Amniotic epithelial cell (primary cell): ENCODE measurements around the gene TMEM52.
"Not testable (repeated sequence)": the region's sequence is repeated elsewhere in the genome, so short reads cannot be mapped to it uniquely, and the experiment has no call there.

Source experiments
- DNase-seq: peaks from one replicate; pipeline ENCODE4 v3.0.0-alpha.2; 2010; ENCODE audit warnings: low read depth

TMEM52 gene

GRCh38 chr1:1946540-1946939, 27.5 kb upstream of the TMEM52 start:
- DNase-seq = no peak

DNA sequence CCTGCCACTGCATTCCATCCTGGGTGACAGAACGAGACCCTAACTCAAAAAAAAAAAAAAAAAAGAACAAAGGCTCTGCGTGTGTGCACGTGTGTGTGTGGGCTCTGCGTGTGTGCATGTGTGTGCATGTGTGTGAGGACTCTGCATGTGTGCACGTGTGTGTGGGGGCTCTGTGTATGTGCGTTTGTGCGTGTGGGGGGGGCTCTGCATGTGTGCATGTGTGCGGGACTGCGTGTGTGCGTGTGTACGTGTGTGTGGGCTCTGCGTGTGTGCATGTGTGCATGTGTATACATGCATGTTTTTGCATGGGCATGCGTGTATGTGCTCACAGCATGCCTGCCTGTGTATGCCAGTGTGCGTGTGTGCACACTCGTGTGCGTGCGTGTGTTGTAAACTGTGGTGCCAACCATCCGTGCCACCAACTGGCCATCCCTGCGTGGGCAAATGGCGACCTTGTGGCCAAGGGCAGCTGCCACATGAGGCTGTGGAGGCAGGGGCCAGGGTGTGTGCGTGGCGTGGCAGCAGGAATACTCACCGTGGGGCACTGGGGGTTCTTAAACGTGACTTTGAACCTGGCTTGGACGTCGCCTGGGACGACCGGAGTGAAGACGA, 26.8 kb upstream of the TMEM52 start:
- DNase-seq = no peak

DNA sequence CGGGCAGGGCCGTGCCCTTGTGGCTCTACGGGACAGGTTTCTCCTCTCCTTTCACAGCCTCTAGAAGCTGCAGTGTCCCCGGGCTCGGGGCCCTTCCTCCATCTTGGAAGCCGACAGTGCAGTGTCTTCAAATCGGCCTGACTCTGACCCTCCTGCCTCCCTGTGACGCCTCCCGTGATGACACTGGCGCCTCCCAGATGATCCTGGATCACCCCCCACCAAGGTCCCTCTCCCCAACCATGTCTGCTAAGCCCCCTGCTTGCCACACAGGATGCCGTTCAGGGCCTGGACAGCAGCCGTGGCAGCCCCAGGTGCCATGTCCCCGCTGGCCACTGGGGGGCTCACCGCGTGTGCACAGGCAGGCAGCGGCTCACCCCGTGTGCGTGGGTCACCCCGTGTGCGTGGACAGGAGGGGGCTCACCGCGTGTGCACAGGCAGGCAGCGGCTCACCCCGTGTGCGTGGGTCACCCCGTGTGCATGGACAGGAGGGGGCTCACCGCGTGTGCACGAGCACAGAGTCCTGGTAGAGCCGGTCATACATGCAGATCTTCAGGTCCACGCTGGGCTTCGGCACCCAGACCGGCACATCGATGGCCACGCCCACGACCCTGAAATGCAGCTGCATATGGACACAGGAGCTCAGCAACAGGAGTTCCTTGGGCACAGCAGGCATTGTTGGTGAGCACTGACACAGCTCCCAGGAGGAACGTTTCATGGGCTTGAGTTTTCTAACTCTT, 24.9 kb upstream of the TMEM52 start:
- peak; percentile 13 for DNase-seq

DNA sequence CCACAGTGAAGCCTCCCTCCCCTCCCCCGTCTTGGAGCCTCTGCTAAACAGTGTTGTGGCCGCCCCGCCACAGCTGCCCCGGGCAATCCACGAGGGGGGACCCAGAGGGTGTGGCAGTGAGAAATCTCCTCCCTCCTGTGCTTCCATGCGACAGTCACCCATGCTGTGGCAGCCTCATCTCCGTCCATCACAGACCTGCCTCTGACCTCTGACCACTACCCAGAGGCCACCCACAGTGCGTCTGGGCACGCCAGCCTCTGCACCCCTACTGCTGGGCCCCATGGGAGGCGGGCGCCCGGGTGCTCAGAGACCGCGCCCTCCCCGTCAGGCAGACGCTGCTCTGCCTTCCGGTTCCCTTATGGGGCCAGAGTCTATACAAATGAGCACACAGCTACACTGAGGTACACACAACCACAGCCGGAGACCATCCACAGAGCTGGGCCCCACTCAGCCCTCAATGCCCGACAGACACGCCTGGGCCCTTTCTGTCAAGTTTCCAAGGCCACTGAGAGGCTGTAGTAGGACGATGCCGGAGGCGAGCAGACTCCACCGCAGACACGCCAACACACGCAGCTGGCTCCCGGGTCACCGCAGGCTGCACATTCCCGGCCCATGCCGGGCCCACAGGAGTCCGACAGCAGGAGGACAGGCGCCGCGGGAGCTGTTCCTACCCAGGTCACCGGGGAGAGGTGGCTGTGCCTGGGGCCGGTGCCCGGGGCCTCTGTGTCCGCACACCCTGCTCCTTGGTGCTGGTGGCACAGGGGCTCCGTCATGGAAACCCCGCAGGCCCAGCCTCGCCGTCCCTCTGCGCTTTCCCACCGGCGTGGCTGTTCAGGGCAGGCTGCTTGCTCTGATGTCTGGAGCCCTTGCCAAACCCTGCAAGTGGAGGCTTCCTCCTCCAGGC, 23.9 kb upstream of the TMEM52 start:
- DNase-seq = no peak

- no peak for DNase-seq
Measured at GRCh38 chr1:1941868-1942752, 23.0 kb upstream of the TMEM52 start.

DNA sequence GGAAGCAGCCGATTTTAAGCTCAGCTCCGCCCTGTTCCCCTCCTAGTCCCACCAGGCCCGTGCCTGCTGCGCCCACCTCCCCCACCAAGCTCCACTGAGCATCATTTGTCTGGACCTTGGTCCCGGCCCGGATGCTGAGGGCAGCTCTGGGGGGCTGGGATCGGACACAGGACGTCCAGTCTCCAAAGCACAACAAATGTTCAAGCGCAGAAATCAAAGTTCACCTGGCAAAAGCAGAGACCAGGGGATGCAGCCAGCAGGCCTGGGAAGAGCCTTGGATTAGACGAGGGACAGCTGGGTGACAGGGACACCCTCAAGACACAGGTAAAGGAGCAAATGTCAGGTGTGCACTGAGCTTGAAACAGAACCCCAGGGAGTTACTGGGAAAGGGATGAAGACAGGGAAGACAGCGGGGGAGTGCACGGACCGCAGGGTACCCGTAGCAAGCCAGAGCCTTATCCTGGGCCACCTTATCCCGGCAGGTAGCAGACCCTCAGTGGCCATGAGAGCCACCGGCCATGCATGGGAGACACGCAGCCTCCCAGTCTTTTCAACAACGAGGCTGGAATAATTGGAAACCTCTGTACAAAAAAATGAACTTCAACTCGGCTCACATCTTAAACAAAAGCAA, 22.2 kb upstream of the TMEM52 start:
- DNase-seq = no peak

DNA sequence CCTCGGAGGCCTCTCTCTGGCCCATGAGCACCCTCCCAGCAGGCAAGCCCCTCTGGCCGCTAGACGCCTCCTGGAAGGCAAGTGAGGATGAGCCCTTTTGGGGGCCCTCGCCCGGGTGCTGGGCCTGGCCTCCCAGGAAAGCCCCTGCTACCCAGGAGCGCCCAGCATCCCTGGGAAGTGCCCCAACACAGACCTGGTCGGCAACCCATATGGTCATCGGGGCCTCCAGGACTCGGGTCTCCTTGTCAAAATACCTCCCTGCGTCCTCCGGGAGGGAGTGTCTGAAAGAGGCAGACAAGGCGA, 21.0 kb upstream of the TMEM52 start:
- DNase-seq = no peak

DNA sequence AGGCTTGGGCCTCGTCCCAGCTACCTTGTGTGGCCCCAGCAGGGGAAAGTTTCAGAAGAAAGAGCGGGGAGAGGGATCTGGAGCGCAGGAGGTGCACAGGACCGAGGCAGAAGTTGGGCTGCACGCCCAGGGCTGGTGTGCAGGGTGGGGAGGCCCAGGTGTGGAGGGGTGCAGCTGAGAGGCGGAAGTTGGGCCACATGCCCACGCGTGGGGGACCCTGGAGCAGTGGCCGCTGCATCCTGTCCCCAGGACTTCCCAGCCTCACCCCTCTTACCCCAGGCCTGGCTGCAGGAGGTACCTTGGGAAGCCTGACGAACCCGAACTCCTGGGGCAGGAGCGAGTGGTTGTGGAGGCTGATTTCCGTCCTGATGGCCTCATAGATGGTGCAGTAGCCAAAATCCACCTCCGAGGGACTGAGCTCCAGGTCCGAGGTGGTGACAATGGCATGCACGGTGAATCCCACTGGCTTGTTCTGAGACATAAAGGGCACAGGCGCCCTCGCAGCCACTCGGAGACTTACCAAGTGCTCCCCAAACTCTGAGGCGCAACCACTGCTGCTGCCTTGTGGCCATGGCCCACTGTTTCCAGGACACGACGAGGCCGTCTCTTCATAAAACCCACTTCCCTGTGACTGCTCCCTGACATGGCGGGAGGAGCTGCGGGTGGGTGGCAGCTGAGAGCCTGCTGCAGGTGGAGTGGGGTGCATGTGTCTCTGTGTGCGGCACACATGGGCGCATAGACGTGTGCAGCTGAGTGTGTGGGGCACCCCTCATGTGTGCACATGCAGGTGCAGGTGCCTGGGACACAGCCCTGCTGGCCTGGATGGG, 20.4 kb upstream of the TMEM52 start:
- no peak for DNase-seq

- DNase-seq = no peak
Measured at GRCh38 chr1:1938613-1939295, 19.7 kb upstream of the TMEM52 start.

DNA sequence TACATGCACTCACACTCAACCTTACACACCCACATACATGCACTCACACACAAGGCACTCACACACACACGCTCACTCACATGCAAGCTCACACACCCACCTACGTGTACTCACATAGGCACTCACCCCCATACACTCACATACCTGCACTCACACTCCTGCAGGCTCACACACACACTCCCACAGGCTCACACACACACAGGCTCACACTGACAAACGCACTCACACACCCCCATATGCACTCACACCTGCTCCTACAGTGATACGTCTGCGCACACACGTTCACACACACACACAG, 19.1 kb upstream of the TMEM52 start:
- no peak for DNase-seq

DNA sequence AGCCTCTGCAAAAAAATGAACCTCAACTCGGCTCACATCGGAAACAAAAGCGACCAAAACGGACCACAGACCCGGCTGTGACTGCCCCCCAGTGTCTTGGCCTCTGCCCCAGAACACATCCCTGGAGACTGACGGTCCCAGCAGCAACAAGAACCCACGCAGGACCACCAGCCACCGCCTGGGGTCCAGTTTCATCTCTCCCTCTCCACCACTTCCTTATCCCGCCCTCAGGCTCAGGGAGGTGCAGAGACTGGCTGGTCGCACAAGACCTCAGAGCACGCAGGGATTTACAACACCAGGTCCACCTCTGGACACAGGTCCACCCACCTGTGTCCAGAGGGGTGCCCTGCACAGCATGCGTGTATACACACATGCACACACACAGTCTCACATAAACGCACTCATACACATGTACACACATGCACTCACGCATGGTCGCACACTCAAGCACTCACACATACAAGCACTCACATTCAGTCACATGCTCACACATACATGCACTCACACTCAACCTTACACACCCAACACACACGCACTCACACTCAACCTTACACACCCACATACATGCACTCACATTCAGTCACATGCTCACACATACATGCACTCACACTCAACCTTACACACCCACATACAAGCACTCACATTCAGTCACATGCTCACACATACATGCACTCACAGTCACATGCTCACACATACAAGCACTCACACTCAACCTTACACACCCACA, 18.6 kb upstream of the TMEM52 start:
- DNase-seq = no peak

- DNase-seq = no peak
Measured at GRCh38 chr1:1937061-1937460, 18.0 kb upstream of the TMEM52 start.

- not testable (repeated sequence) for DNase-seq
Measured at GRCh38 chr1:1934848-1935247, 15.8 kb upstream of the TMEM52 start.

DNA sequence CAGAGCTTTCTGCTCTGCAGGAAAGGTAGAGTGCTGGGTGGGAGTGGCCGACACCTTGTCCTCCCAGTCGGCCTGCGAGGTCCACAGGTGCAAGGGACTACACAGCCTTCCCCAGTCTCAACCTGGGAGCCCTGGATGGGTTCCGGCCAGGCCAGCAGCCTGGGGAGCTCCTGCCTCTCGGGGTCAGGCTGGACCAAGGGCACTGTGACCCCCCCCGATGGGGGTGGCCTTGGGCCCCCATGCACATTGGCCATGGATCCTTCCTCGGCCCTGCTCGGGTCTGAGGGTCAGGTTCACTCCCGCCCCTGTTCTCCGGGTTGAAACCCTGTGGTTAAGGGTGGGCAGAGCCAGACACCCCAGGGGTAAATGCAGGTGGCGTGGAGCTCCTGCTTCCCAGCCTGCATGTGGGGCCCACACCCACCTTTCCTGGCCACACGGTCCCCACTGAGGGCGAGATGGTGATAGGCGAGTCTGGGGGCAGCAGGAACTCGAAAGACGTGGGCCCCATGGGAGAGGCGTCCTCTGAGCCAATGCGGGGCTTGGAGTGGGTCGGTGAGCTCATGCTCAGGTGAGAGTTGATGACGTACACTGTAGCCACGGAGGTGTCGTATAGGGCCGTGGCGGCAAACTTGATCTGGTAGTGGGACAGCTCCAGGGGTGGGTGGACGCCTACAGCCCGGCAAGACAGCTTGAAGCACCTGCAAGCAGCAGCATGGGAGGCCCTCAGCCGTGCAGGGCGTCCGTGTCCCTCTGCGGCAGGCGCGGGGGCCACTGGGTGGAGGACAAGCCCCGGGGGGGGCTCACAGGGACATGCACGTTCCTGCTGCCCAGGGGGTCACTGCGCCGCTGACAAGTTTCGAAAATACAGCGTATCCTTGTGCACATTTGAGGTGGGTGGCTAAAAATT, 10.8 kb upstream of the TMEM52 start:
- DNase-seq = no peak

GRCh38 chr1:1929102-1929638, 10.1 kb upstream of the TMEM52 start:
- DNase-seq = no peak

DNA sequence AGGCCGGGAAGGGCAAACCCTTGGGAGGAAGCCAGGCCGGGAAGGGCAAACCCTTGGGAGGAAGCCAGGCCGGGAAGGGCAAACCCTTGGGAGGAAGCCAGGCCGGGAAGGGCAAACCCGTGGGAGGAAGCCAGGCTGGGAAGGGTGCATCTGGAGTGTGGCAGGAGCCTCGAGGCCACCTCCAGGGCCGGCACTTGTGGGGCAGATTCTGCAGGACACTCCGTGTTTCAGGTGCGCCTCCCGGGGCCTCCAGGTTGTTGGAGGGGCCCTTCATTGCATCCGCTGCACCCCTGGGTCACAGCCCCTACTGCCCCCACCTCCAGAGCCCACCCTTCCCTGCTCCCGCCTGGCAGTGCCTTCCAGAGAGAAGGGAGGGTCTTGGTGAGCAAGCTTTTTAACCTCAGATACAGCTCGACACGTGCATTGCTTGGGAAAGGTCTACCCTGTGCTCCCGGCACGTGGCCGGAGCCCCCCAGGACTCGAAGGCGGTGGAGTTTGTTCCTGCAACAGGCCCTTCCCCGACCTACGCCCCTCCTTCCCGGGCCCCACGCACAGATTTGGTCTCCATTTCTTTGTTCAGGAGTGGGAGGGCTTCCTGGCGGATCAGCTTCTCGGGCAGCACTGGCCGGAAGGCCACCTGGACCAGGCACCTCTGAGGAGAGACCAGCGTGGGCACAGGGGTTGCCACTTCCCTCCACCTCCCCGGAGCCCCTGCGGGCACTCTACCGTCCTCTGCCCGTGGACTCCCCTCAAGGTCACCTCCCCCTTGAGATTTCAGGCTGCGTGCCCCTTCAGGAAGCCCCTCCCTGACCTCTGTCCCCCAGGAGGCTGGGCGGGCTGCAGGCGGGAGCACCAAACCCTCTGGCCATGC, 9.4 kb upstream of the TMEM52 start:
- no peak for DNase-seq

GRCh38 chr1:1927751-1928150, 8.7 kb upstream of the TMEM52 start:
- no peak for DNase-seq
